NB4 (cell line): ENCODE data around the gene KCNK4.

Experiments used
- DNase-seq: peaks from one replicate; pipeline ENCODE4 v3.0.0; 2010; ENCODE audit warnings: low read depth
- H3K4me3 ChIP-seq: one replicate; pipeline ENCODE4 v1.5.1; 2011; ENCODE audit warnings: mild to moderate bottlenecking, low read depth, low read length, moderate library complexity
- CTCF ChIP-seq: IDR thresholded peaks from one replicate; pipeline ENCODE4 v1.5.1; 2012; ENCODE audit warnings: low read depth, low read length
- MYC ChIP-seq: IDR thresholded peaks from 2 replicates; pipeline ENCODE4 v1.6.1; 2011; ENCODE audit warnings: low read depth, low read length
- POLR2A ChIP-seq: IDR thresholded peaks from 2 replicates; pipeline ENCODE4 v1.6.1; 2011; ENCODE audit warnings: mild to moderate bottlenecking; ENCODE audit not compliant: insufficient read length; ENCODE audit errors: extremely low read depth
- TF ChIP-seq, protein P1 (sequence below): IDR thresholded peaks from 2 replicates; pipeline ENCODE4 v1.6.1; 2011; ENCODE audit warnings: low read depth, low read length

KCNK4 gene

DNA sequence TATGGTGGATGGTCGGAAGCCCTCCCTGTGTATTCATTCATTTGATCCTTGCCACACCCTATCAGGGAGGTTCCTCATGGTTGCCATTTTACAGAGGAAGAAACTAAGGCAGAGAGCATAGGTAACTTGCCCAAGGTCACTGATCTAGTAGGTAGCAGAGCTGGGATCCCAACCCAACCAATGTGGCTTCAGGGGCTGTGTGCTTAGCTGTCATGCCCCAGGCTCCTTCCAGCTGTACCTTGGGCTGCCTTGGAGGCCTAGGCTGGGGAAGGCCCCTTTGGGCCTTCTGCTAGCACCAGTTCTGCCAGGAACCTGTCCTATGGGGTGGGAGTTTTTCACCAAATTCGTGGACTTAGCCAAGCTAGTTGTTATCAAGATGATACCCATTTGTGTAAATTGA, 15.3 kb upstream of the KCNK4 start:
- H3K4me3 ChIP-seq = no peak overlapping the region
- TF ChIP-seq CTCF (no peak), MYC (no peak), POLR2A (no peak)
- TF ChIP-seq, protein P1, sequence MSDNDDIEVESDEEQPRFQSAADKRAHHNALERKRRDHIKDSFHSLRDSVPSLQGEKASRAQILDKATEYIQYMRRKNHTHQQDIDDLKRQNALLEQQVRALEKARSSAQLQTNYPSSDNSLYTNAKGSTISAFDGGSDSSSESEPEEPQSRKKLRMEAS = no peak
- no peak for DNase-seq

GRCh38 chr11:64276653-64277431, 14.3 kb upstream of the KCNK4 start:
- DNase-seq = no peak
- TF ChIP-seq MYC = no peak
- no peak for TF ChIP-seq POLR2A
- TF ChIP-seq, protein P1 = no peak
- TF ChIP-seq CTCF = no peak
- H3K4me3 ChIP-seq = no peak overlapping the region

GRCh38 chr11:64278576-64279190, 12.4 kb upstream of the KCNK4 start:
- TF ChIP-seq POLR2A (no peak), CTCF (no peak), MYC (no peak)
- TF ChIP-seq, protein P1 = no peak
- DNase-seq = no peak
- no peak overlapping the region for H3K4me3 ChIP-seq

GRCh38 chr11:64281957-64282770, 8.9 kb upstream of the KCNK4 start:
- H3K4me3 ChIP-seq = no peak overlapping the region
- TF ChIP-seq CTCF = no peak
- no peak for DNase-seq

DNA sequence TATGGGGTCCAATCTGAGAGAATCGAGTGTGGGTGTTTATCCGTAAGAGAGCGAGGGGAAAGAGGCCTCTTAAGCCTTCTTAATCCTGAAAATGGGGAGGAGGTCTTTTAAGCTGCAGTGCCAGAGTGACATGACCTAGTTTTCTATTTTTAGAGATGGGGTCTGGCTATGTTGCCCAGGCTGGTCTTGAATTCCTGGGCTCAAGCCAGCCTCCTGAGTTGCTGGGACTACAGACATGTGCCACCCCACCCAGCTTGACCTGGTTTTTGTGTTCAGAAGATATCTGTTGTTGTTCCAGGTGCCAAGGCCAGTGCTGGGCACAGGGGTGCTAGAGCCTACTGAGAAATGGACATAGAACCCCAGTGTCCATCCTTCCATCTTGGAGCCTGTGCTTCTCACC, 8.0 kb upstream of the KCNK4 start:
- no peak for DNase-seq
- TF ChIP-seq, protein P1 = no peak
- TF ChIP-seq POLR2A (no peak), MYC (no peak), CTCF (no peak)
- H3K4me3 ChIP-seq = no peak overlapping the region
